PFSK-1 (cell line): Measurements from ENCODE around the gene ATXN1.

Experiments used
- POLR2AphosphoS5 ChIP-seq: IDR thresholded peaks from 2 replicates; pipeline ENCODE4 v1.6.1; 2012; ENCODE audit warnings: low read depth, mild to moderate bottlenecking, control low read depth, low read length, moderate library complexity
- REST ChIP-seq, 2 experiments: IDR thresholded peaks; 2 replicates each; pipeline versions ENCODE4 v1.6.1 to v1.8.0; 2011 to 2012; ENCODE audit warnings: low read depth in 2 of 2, low read length in 2 of 2, control low read depth in 1 of 2, inconsistent platforms in 1 of 2, mild to moderate bottlenecking in 1 of 2, moderate library complexity in 1 of 2; ENCODE audit not compliant: insufficient read depth in 1 of 2
- SIN3A ChIP-seq: IDR thresholded peaks from 2 replicates; pipeline ENCODE4 v1.6.1; 2012; ENCODE audit warnings: mild to moderate bottlenecking, low read length, moderate library complexity, borderline replicate concordance; ENCODE audit not compliant: insufficient read depth
- TAF1 ChIP-seq: IDR thresholded peaks from 2 replicates; pipeline ENCODE4 v1.6.1; 2012; ENCODE audit warnings: low read length, control low read depth, borderline replicate concordance; ENCODE audit not compliant: insufficient read depth

GRCh38 chr6:16504609-16505008 is 256.7 kb downstream of the ATXN1 start:
- TF ChIP-seq POLR2AphosphoS5 (no peak), TAF1 (no peak), REST (IDR thresholded peaks at IDR 0.05; ENCODE audit: insufficient read depth in 1 of 2, low read depth in 2 of 2, low read length in 2 of 2) (no peak), SIN3A (no peak)
